GM12878 (cell line): Measurements from ENCODE around the gene SATL1. TPM values are rescaled to one million over a fixed set of nuclear protein-coding genes. Genes with fewer than 3 reads are reported as not detected.

ENCODE experiments used
- CHD4 ChIP-seq: fragments of 200-600 bp; sonication (generic); IDR thresholded peaks from 2 replicates; pipeline ENCODE4 v1.6.1; 2016; ENCODE audit warnings: mild to moderate bottlenecking
- CREB1 ChIP-seq: IDR thresholded peaks from 2 replicates; pipeline ENCODE4 v1.6.1; 2012; ENCODE audit warnings: low read depth, mild to moderate bottlenecking, inconsistent platforms
- EZH2 ChIP-seq: IDR thresholded peaks from 2 replicates; pipeline ENCODE4 v1.6.1; 2012; ENCODE audit warnings: low read depth, mild to moderate bottlenecking, control low read depth, inconsistent platforms, low read length, borderline replicate concordance; ENCODE audit not compliant: control insufficient read depth
- GABPA ChIP-seq: IDR thresholded peaks from 2 replicates; pipeline ENCODE4 v1.6.1; 2014; ENCODE audit warnings: antibody characterized with exemption, low read depth, mild to moderate bottlenecking, inconsistent platforms
- polyA plus RNA-seq, 11 experiments: library from polyadenylated mRNA; depleted of rRNA in 4 of 11; unstranded in 6 of 11; stranded (reverse) in 5 of 11; fragments of >200 nt; fragmentation: Nextera tagmentation in 4 of 11; fragmentation: Illumina TruSeq in 1 of 11; extraction: Ambion mirVana in 4 of 11; extraction: Trizol in 1 of 11; gene quantifications; 1 replicate in 1 of 11; 2 replicates in 10 of 11; pipeline versions ENCODE4 v1.2.1 to v1.2.3, GENCODE V29; 2011 to 2016; ENCODE audit warnings: inconsistent platforms in 2 of 11, missing spikeins in 2 of 11, low read depth in 1 of 11
- total RNA-seq, 4 experiments: library from RNA; depleted of rRNA in 3 of 4; stranded (reverse); fragments of >200 nt in 3 of 4; fragmentation: Illumina TruSeq in 1 of 4; extraction: Trizol in 1 of 4; gene quantifications; 2 replicates each; pipeline versions ENCODE4 v1.2.1 to v1.2.3, GENCODE V29; 2013 to 2021
- TF ChIP-seq, protein P1 (sequence below): fragments of 450-650 bp; IDR thresholded peaks from 2 replicates; pipeline ENCODE4 v1.6.1; 2017; ENCODE audit warnings: antibody characterized with exemption, mild to moderate bottlenecking, moderate library complexity
- TF ChIP-seq, protein P2 (sequence below): fragments of 450-650 bp; formaldehyde crosslinking; IDR thresholded peaks from 2 replicates; pipeline ENCODE4 v1.5.0; 2022; ENCODE audit warnings: mild to moderate bottlenecking, missing genetic modification characterization
- TF ChIP-seq, protein P3 (sequence below): IDR thresholded peaks from 2 replicates; pipeline ENCODE4 v1.6.1; 2012; ENCODE audit warnings: low read depth, low read length, improper control_type of control experiment
- TF ChIP-seq, protein P4 (sequence below): fragments of 450-650 bp; formaldehyde crosslinking; IDR thresholded peaks from 2 replicates; pipeline ENCODE4 v1.4.0; 2020; ENCODE audit warnings: mild to moderate bottlenecking, moderate library complexity

SATL1 gene
- total and polyA plus RNA-seq, 10 of the 15 experiments (the other 5 are each of a cell fraction or from before 2014, with no cell fraction given), result 0.01 TPM; not detected in 9

DNA sequence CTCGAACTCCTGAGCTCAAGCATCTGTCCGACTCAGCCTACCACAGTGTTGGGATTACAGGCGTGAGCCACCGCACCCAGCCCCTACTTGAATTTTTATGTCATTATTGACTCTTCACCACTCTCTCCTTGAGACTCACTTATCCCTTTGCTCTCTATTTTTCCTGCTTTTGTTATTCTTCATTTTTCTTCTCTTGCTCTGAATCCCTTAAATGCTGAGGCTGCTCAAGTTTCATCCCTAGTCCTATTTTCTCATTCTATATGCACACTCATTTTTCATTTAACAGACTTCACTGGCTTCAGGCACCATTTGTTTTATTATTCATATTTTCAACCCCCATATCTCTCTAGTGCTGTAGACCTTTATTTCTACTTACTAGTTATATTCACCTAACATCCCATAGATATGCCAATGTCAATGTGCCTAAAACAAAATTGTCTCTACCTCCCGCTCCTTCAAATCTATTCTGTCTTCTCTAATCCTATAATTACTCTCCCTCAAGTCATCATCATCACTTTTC, 154.2 kb downstream of the SATL1 start (continued):
- TF ChIP-seq, protein P1, sequence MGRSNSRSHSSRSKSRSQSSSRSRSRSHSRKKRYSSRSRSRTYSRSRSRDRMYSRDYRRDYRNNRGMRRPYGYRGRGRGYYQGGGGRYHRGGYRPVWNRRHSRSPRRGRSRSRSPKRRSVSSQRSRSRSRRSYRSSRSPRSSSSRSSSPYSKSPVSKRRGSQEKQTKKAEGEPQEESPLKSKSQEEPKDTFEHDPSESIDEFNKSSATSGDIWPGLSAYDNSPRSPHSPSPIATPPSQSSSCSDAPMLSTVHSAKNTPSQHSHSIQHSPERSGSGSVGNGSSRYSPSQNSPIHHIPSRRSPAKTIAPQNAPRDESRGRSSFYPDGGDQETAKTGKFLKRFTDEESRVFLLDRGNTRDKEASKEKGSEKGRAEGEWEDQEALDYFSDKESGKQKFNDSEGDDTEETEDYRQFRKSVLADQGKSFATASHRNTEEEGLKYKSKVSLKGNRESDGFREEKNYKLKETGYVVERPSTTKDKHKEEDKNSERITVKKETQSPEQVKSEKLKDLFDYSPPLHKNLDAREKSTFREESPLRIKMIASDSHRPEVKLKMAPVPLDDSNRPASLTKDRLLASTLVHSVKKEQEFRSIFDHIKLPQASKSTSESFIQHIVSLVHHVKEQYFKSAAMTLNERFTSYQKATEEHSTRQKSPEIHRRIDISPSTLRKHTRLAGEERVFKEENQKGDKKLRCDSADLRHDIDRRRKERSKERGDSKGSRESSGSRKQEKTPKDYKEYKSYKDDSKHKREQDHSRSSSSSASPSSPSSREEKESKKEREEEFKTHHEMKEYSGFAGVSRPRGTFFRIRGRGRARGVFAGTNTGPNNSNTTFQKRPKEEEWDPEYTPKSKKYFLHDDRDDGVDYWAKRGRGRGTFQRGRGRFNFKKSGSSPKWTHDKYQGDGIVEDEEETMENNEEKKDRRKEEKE, result no peak
- TF ChIP-seq, protein P2, sequence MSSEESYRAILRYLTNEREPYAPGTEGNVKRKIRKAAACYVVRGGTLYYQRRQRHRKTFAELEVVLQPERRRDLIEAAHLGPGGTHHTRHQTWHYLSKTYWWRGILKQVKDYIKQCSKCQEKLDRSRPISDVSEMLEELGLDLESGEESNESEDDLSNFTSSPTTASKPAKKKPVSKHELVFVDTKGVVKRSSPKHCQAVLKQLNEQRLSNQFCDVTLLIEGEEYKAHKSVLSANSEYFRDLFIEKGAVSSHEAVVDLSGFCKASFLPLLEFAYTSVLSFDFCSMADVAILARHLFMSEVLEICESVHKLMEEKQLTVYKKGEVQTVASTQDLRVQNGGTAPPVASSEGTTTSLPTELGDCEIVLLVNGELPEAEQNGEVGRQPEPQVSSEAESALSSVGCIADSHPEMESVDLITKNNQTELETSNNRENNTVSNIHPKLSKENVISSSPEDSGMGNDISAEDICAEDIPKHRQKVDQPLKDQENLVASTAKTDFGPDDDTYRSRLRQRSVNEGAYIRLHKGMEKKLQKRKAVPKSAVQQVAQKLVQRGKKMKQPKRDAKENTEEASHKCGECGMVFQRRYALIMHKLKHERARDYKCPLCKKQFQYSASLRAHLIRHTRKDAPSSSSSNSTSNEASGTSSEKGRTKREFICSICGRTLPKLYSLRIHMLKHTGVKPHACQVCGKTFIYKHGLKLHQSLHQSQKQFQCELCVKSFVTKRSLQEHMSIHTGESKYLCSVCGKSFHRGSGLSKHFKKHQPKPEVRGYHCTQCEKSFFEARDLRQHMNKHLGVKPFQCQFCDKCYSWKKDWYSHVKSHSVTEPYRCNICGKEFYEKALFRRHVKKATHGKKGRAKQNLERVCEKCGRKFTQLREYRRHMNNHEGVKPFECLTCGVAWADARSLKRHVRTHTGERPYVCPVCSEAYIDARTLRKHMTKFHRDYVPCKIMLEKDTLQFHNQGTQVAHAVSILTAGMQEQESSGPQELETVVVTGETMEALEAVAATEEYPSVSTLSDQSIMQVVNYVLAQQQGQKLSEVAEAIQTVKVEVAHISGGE (CRISPR knock-in tag), result no peak
- TF ChIP-seq, protein P3, sequence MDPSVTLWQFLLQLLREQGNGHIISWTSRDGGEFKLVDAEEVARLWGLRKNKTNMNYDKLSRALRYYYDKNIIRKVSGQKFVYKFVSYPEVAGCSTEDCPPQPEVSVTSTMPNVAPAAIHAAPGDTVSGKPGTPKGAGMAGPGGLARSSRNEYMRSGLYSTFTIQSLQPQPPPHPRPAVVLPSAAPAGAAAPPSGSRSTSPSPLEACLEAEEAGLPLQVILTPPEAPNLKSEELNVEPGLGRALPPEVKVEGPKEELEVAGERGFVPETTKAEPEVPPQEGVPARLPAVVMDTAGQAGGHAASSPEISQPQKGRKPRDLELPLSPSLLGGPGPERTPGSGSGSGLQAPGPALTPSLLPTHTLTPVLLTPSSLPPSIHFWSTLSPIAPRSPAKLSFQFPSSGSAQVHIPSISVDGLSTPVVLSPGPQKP, result no peak
- TF ChIP-seq, protein P4, sequence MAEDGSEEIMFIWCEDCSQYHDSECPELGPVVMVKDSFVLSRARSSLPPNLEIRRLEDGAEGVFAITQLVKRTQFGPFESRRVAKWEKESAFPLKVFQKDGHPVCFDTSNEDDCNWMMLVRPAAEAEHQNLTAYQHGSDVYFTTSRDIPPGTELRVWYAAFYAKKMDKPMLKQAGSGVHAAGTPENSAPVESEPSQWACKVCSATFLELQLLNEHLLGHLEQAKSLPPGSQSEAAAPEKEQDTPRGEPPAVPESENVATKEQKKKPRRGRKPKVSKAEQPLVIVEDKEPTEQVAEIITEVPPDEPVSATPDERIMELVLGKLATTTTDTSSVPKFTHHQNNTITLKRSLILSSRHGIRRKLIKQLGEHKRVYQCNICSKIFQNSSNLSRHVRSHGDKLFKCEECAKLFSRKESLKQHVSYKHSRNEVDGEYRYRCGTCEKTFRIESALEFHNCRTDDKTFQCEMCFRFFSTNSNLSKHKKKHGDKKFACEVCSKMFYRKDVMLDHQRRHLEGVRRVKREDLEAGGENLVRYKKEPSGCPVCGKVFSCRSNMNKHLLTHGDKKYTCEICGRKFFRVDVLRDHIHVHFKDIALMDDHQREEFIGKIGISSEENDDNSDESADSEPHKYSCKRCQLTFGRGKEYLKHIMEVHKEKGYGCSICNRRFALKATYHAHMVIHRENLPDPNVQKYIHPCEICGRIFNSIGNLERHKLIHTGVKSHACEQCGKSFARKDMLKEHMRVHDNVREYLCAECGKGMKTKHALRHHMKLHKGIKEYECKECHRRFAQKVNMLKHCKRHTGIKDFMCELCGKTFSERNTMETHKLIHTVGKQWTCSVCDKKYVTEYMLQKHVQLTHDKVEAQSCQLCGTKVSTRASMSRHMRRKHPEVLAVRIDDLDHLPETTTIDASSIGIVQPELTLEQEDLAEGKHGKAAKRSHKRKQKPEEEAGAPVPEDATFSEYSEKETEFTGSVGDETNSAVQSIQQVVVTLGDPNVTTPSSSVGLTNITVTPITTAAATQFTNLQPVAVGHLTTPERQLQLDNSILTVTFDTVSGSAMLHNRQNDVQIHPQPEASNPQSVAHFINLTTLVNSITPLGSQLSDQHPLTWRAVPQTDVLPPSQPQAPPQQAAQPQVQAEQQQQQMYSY (CRISPR knock-in tag), result no peak
- TF ChIP-seq CHD4, result no peak
- TF ChIP-seq GABPA, result no peak
- TF ChIP-seq CREB1, result no peak
- no peak for TF ChIP-seq EZH2
